Measurements from ENCODE around the gene HCST.

DNA sequence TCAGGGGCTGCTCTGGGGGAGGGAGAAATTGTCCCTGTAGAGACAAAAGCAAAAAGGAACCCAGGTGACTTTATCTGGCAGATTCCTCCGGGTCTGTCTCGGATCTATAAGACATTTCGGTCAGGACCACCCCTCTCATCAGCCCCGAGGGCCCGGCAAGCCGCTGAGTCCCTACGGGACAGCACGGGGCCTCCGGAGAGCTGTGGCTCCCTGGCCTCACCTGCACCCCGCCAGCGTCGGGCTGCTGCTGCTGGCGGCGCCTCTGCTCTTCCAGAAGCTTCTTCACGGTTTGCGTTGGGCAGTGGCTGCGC is 3.9 kb upstream of the HCST start:
- TF ChIP-seq, protein P1, sequence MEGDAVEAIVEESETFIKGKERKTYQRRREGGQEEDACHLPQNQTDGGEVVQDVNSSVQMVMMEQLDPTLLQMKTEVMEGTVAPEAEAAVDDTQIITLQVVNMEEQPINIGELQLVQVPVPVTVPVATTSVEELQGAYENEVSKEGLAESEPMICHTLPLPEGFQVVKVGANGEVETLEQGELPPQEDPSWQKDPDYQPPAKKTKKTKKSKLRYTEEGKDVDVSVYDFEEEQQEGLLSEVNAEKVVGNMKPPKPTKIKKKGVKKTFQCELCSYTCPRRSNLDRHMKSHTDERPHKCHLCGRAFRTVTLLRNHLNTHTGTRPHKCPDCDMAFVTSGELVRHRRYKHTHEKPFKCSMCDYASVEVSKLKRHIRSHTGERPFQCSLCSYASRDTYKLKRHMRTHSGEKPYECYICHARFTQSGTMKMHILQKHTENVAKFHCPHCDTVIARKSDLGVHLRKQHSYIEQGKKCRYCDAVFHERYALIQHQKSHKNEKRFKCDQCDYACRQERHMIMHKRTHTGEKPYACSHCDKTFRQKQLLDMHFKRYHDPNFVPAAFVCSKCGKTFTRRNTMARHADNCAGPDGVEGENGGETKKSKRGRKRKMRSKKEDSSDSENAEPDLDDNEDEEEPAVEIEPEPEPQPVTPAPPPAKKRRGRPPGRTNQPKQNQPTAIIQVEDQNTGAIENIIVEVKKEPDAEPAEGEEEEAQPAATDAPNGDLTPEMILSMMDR (IDR thresholded peaks at IDR 0.05): no peak
- TF ChIP-seq EP300 (IDR thresholded peaks at IDR 0.05): no peak

Measured in sigmoid colon (tissue), 4 donors.